K562 (cell line): ENCODE measurements around the gene SCUBE1. TPM values are rescaled to one million over a fixed set of nuclear protein-coding genes. Genes with fewer than 3 reads are reported as not detected.

Experiments
- ESRRB ChIP-seq: fragments of 250-450 bp; sonication (Bioruptor Pico); IDR thresholded peaks from 2 replicates; pipeline ENCODE4 v1.5.0; 2020; ENCODE audit warnings: mild to moderate bottlenecking, moderate library complexity, borderline replicate concordance
- GTF2F1 ChIP-seq: IDR thresholded peaks from 2 replicates; pipeline ENCODE4 v1.6.1; 2011; ENCODE audit warnings: low read depth, low read length, improper control_type of control experiment
- HSF4 ChIP-seq: fragments of 250-450 bp; sonication (Bioruptor Pico); IDR thresholded peaks from 2 replicates; pipeline ENCODE4 v2.1.2; 2022; ENCODE audit warnings: mild to moderate bottlenecking, moderate library complexity, borderline replicate concordance
- MAX ChIP-seq: sonication (generic); formaldehyde crosslinking; IDR thresholded peaks from 2 replicates; pipeline ENCODE4 v1.9.0; 2022; ENCODE audit warnings: mild to moderate bottlenecking, missing genetic modification reagents
- NR2C2 ChIP-seq, 2 experiments: fragments of 200-800 bp in 1 of 2; sonication (Bioruptor generic) in 1 of 2; sonication (generic) in 1 of 2; formaldehyde crosslinking in 1 of 2; IDR thresholded peaks; 2 replicates each; pipeline versions ENCODE4 v1.6.1 to v1.8.0; 2016 to 2022; ENCODE audit warnings: mild to moderate bottlenecking in 1 of 2, missing compliant biosample characterization in 1 of 2, missing genetic modification characterization in 1 of 2, missing genetic modification reagents in 1 of 2
- PREB ChIP-seq: sonication (generic); formaldehyde crosslinking; IDR thresholded peaks from 2 replicates; pipeline ENCODE4 v1.8.1; 2023; ENCODE audit warnings: mild to moderate bottlenecking, missing genetic modification reagents
- TBP ChIP-seq: optimal IDR thresholded peaks from 2 replicates; pipeline ENCODE3; 2011; ENCODE audit warnings: low read depth, low read length, improper control_type of control experiment
- THAP12 ChIP-seq: fragments of 250-450 bp; sonication (Bioruptor Pico); IDR thresholded peaks from 2 replicates; pipeline ENCODE4 v1.9.0; 2021; ENCODE audit warnings: mild to moderate bottlenecking, inconsistent platforms
- ZNF407 ChIP-seq: fragments of 450-650 bp; IDR thresholded peaks from 2 replicates; pipeline ENCODE4 v1.6.1; 2016; ENCODE audit warnings: low read depth
- polyA plus RNA-seq, 8 experiments: library from polyadenylated mRNA; depleted of rRNA in 4 of 8; stranded (reverse) in 5 of 8; unstranded in 3 of 8; fragments of >200 nt; fragmentation: Nextera tagmentation in 2 of 8; fragmentation: Illumina TruSeq in 1 of 8; extraction: Ambion mirVana in 2 of 8; extraction: Trizol in 1 of 8; gene quantifications; 2 replicates each; pipeline versions ENCODE4 v1.2.1 to v1.2.3, GENCODE V29; 2011 to 2014; ENCODE audit warnings: inconsistent platforms in 1 of 8, missing spikeins in 1 of 8
- total RNA-seq, 7 experiments: library from RNA; depleted of rRNA in 6 of 7; stranded (reverse); fragments of >200 nt in 6 of 7; fragmentation: Illumina TruSeq in 2 of 7; extraction: Trizol in 2 of 7; gene quantifications; 2 replicates each; pipeline versions ENCODE4 v1.2.1 to v1.2.3, GENCODE V29; 2011 to 2021; ENCODE audit warnings: low replicate concordance in 1 of 7
- TF ChIP-seq, protein P1 (sequence below): IDR thresholded peaks from 2 replicates; pipeline ENCODE4 v1.6.1; 2011; ENCODE audit warnings: borderline replicate concordance, low read depth, mild to moderate bottlenecking, moderate library complexity, low read length; ENCODE audit not compliant: insufficient read depth, poor library complexity, severe bottlenecking

SCUBE1 gene
- total and polyA plus RNA-seq, 9 of the 15 experiments (the other 6 are each of a cell fraction or from before 2014, with no cell fraction given), result 0.03 to 0.47 (median 0.29) TPM; not detected in 6

GRCh38 chr22:43187171-43188099 is 155.7 kb downstream of the SCUBE1 start (continued):
- TF ChIP-seq HSF4 (CRISPR knock-in tag) (no peak), ESRRB (CRISPR knock-in tag) (no peak), TBP (peak; percentile 60), THAP12 (CRISPR knock-in tag) (no peak), MAX (peak; percentile 77), GTF2F1 (0 out of 2 replicates have a peak, but pooled peaks have one; percentile 44), ZNF407 (no peak), NR2C2 (CRISPR knock-in tag; IDR thresholded peaks at IDR 0.05) (peak; percentile 89), NR2C2 (tag; IDR thresholded peaks at IDR 0.05) (peak; percentile 98), PREB (CRISPR knock-in tag) (no peak)
- TF ChIP-seq, protein P1, sequence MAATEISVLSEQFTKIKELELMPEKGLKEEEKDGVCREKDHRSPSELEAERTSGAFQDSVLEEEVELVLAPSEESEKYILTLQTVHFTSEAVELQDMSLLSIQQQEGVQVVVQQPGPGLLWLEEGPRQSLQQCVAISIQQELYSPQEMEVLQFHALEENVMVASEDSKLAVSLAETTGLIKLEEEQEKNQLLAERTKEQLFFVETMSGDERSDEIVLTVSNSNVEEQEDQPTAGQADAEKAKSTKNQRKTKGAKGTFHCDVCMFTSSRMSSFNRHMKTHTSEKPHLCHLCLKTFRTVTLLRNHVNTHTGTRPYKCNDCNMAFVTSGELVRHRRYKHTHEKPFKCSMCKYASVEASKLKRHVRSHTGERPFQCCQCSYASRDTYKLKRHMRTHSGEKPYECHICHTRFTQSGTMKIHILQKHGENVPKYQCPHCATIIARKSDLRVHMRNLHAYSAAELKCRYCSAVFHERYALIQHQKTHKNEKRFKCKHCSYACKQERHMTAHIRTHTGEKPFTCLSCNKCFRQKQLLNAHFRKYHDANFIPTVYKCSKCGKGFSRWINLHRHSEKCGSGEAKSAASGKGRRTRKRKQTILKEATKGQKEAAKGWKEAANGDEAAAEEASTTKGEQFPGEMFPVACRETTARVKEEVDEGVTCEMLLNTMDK, result peak; percentile 84
